ENCODE measurements around the gene PCNA. TPM values are rescaled to one million over a fixed set of nuclear protein-coding genes. Genes with fewer than 3 reads are reported as not detected.

PCNA gene
- total RNA-seq, 1 experiment from 2014 or later, result 182 TPM

GRCh38 chr20:5126512-5127203, 6.9 kb upstream of the PCNA start, which contains the start of gene CDS2:
Gene CDS2, plus strand, starts transcription at chr20:5127008. Its CDS starts 85 bp downstream, at chr20:5127093.
- TF ChIP-seq POLR2AphosphoS5 (IDR thresholded peaks at IDR 0.05; ENCODE audit: low read depth, low read length) (peak; percentile 40; the same call in 1 of the 2 replicates), CTCF (IDR thresholded peaks at IDR 0.05) (peak; percentile 94), SIN3A (IDR thresholded peaks at IDR 0.05; ENCODE audit: borderline replicate concordance, insufficient read depth, low read depth, low read length) (no peak; the same call in 1 of the 2 replicates), TCF7L2 (IDR thresholded peaks at IDR 0.05; ENCODE audit: low read depth, low read length) (0 out of 2 replicates have a peak, but pooled peaks have one; percentile 23)
- TF ChIP-seq, protein P1, sequence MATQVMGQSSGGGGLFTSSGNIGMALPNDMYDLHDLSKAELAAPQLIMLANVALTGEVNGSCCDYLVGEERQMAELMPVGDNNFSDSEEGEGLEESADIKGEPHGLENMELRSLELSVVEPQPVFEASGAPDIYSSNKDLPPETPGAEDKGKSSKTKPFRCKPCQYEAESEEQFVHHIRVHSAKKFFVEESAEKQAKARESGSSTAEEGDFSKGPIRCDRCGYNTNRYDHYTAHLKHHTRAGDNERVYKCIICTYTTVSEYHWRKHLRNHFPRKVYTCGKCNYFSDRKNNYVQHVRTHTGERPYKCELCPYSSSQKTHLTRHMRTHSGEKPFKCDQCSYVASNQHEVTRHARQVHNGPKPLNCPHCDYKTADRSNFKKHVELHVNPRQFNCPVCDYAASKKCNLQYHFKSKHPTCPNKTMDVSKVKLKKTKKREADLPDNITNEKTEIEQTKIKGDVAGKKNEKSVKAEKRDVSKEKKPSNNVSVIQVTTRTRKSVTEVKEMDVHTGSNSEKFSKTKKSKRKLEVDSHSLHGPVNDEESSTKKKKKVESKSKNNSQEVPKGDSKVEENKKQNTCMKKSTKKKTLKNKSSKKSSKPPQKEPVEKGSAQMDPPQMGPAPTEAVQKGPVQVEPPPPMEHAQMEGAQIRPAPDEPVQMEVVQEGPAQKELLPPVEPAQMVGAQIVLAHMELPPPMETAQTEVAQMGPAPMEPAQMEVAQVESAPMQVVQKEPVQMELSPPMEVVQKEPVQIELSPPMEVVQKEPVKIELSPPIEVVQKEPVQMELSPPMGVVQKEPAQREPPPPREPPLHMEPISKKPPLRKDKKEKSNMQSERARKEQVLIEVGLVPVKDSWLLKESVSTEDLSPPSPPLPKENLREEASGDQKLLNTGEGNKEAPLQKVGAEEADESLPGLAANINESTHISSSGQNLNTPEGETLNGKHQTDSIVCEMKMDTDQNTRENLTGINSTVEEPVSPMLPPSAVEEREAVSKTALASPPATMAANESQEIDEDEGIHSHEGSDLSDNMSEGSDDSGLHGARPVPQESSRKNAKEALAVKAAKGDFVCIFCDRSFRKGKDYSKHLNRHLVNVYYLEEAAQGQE (IDR thresholded peaks at IDR 0.05; ENCODE audit: insufficient read depth in 1 of 2, low read depth in 2 of 2, low read length in 1 of 2), result no peak; a peak in 1 of 4 replicates
- POLR2A ChIA-PET, result interaction anchor here (0.5 to 0.7 kb wide), 7 partner anchors 60 to 1717 kb away, joined by 3 to 9 read pairs (median 4); no protein-coding TSS in a partner anchor
- Histone ChIP-seq H3K4me3 (ENCODE audit: low read depth in 2 of 2, low read length in 2 of 2) (peak within 1 kb of the TSS; percentile 86 to 98), H3K27ac (ENCODE audit: low read length) (peak within 1 kb of the TSS; percentile 95), H3K9me3 (ENCODE audit: control insufficient read depth, insufficient read depth, low read depth, low read length) (no peaks in the 10 kb centered on the region), H3K27me3 (ENCODE audit: control insufficient read depth, insufficient read depth, low read length) (no peaks in the 10 kb centered on the region), H3K36me3 (ENCODE audit: control insufficient read depth, insufficient read depth, low read length) (no peaks in the 10 kb centered on the region), H3K4me1 (ENCODE audit: control insufficient read depth, insufficient read depth, low read length) (peaks cover 10% of the 10 kb centered on the region)
- no TSS peak for BruUV-seq (replicated peaks)
- CTCF ChIA-PET, result interaction anchor here (0.6 to 2.1 kb wide), 14 partner anchors 10 to 1451 kb away, joined by 3 to 74 read pairs (median 4); no protein-coding TSS in a partner anchor
- DNase-seq (ENCODE audit: low read depth, low spot score) (peak; percentile 97), ATAC-seq (peak; percentile 97)
- intact Hi-C loops (cut with micrococcal nuclease; ENCODE audit: unreplicated experiment), result loop anchor here (1.0 kb wide), 1 partner anchor 66 kb away; no protein-coding TSS in a partner anchor
- in situ Hi-C loops (cut with HindIII; ENCODE audit: low pct_unique_long_range_greater_than_20kb, low sequenced_read_pairs), result no loop called here

DNA sequence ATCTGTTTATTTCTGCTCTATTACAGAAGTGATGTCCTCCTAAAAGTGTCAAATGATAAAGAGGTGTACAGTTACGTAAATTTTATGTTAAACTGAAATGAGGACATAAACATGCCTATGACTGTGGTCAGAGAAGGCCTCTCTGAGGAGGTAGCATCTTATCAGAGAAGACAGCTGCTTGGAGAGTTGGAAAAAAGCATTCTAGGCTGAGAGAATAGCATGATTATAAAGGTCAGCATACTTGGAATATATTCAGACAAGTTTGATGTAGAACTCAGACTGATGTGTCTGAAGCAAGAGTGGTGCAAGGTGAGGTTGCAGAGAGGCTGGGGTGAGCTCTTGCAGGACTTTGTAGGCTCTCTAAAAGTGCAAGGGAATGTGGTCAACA, 3.1 kb upstream of the PCNA start:
- ChIA-PET CTCF (no interaction called here), POLR2A (no interaction called here)
- no peak for ATAC-seq
- peaks cover 10% of the 10 kb centered on the region for H3K36me3 ChIP-seq (ENCODE audit: control insufficient read depth, insufficient read depth, low read length)
- peaks cover 8% of the 10 kb centered on the region for H3K4me1 ChIP-seq (ENCODE audit: control insufficient read depth, insufficient read depth, low read length)
- intact Hi-C loops (cut with micrococcal nuclease; ENCODE audit: unreplicated experiment), result no loop called here
- no TSS peak for BruUV-seq (replicated peaks)
- H3K27me3 ChIP-seq (ENCODE audit: control insufficient read depth, insufficient read depth, low read length), result no peaks in the 10 kb centered on the region
- no peak for DNase-seq (ENCODE audit: low read depth, low spot score)
- H3K27ac ChIP-seq (ENCODE audit: low read length), result no peak overlapping the region
- in situ Hi-C loops (cut with HindIII; ENCODE audit: low pct_unique_long_range_greater_than_20kb, low sequenced_read_pairs), result no loop called here
- no peak overlapping the region for H3K4me3 ChIP-seq (ENCODE audit: low read depth in 2 of 2, low read length in 2 of 2)
- H3K9me3 ChIP-seq (ENCODE audit: control insufficient read depth, insufficient read depth, low read depth, low read length), result no peaks in the 10 kb centered on the region
- TF ChIP-seq, protein P1 (IDR thresholded peaks at IDR 0.05; ENCODE audit: insufficient read depth in 1 of 2, low read depth in 2 of 2, low read length in 1 of 2), result no peak
- TF ChIP-seq TCF7L2 (IDR thresholded peaks at IDR 0.05; ENCODE audit: low read depth, low read length) (no peak), SIN3A (IDR thresholded peaks at IDR 0.05; ENCODE audit: borderline replicate concordance, insufficient read depth, low read depth, low read length) (no peak)

All from Panc1 (cell line).